A549 (cell line): ENCODE measurements around the gene SPSB3.

Experiments used
- CHD2 ChIP-seq: fragments of 150-350 bp; IDR thresholded peaks from 2 replicates; pipeline ENCODE4 v1.6.1; 2014; ENCODE audit warnings: low read length; ENCODE audit not compliant: partially characterized antibody
- CTCF ChIP-seq: fragments of >200 bp; sonication (Bioruptor Twin); formaldehyde crosslinking; IDR thresholded peaks from 3 replicates; pipeline ENCODE4 v1.5.1; 2016
- POLR2A ChIP-seq: IDR thresholded peaks from 2 replicates; pipeline ENCODE4 v1.6.1; 2012; ENCODE audit warnings: mild to moderate bottlenecking, low read length
- RAD21 ChIP-seq, 2 experiments: fragments of >200 bp in 1 of 2; sonication (Bioruptor Twin) in 1 of 2; formaldehyde crosslinking in 1 of 2; IDR thresholded peaks in 1 of 2; conservative IDR thresholded peaks in 1 of 2; 2 replicates in 1 of 2; 3 replicates in 1 of 2; pipeline ENCODE4 v1.6.1; 2012 to 2018; ENCODE audit warnings: inconsistent platforms in 1 of 2
- RARB ChIP-seq: fragments of 250-450 bp; sonication (Bioruptor Pico); IDR thresholded peaks from 2 replicates; pipeline ENCODE4 v1.8.0; 2021; ENCODE audit warnings: mild to moderate bottlenecking, moderate library complexity
- REST ChIP-seq: fragments of 200-600 bp; sonication (generic); IDR thresholded peaks from 2 replicates; pipeline ENCODE4 v1.6.1; 2016; ENCODE audit warnings: antibody characterized with exemption, mild to moderate bottlenecking, moderate library complexity

GRCh38 chr16:1831186-1832075 is 49.1 kb upstream of the SPSB3 start:
- TF ChIP-seq RARB (CRISPR knock-in tag) (no peak), CTCF (no peak), POLR2A (no peak), CHD2 (no peak), REST (no peak), RAD21 (conservative IDR thresholded peaks at IDR 0.05 in 1 of 2, IDR thresholded peaks at IDR 0.05 in 1 of 2) (no peak)
